Keratinocyte (primary cell): Measurements from ENCODE around the gene KRT7. TPM values are rescaled to one million over a fixed set of nuclear protein-coding genes. Genes with fewer than 3 reads are reported as not detected.

Experiments used
- DNase-seq: peaks from one replicate; pipeline ENCODE4 v3.0.0-alpha.2; 2011; ENCODE audit warnings: low read depth, missing footprints, low spot score
- FAIRE-seq: peaks from 2 replicates; lab custom pipeline; 2011; peaks lifted over from hg19 to GRCh38; lab: Jason Lieb, UNC
- H2AFZ ChIP-seq: 2 replicates; pipeline ENCODE4 v1.6.0; 2012; ENCODE audit warnings: low read length, control low read depth, inconsistent platforms; ENCODE audit not compliant: control insufficient read depth
- H3K27ac ChIP-seq: 2 replicates; pipeline ENCODE4 v1.5.1; 2011; ENCODE audit warnings: low read length; ENCODE audit not compliant: control insufficient read depth, insufficient read depth
- H3K27me3 ChIP-seq: 3 replicates; pipeline ENCODE4 v1.6.0; 2011; ENCODE audit warnings: low read length; ENCODE audit not compliant: control insufficient read depth, insufficient read depth; ENCODE audit errors: extremely low read depth
- H3K36me3 ChIP-seq, 2 experiments: 2 replicates in 1 of 2; 3 replicates in 1 of 2; pipeline ENCODE4 v1.5.1; 2011; ENCODE audit warnings: low read length in 2 of 2, mild to moderate bottlenecking in 1 of 2; ENCODE audit not compliant: control insufficient read depth in 2 of 2, insufficient read depth in 2 of 2; ENCODE audit errors: extremely low read depth in 1 of 2
- H3K4me1 ChIP-seq: 3 replicates; pipeline ENCODE4 v1.5.1; 2011; ENCODE audit warnings: low read length; ENCODE audit not compliant: control insufficient read depth, insufficient read depth; ENCODE audit errors: extremely low read depth
- H3K4me2 ChIP-seq: 3 replicates; pipeline ENCODE4 v1.6.0; 2011; ENCODE audit warnings: low read depth, low read length; ENCODE audit not compliant: control insufficient read depth, insufficient read depth; ENCODE audit errors: extremely low read depth
- H3K4me3 ChIP-seq, 3 experiments: fragments of 200-600 bp in 1 of 3; sonication (generic) in 1 of 3; 2 replicates in 2 of 3; 3 replicates in 1 of 3; pipeline ENCODE4 v1.5.1; 2011 to 2016; ENCODE audit warnings: low read length in 3 of 3, mild to moderate bottlenecking in 3 of 3, control low read depth in 2 of 3, inconsistent platforms in 1 of 3, low read depth in 1 of 3, mixed read lengths in 1 of 3, mixed run types in 1 of 3, moderate library complexity in 1 of 3; ENCODE audit not compliant: control insufficient read depth in 2 of 3, insufficient read depth in 2 of 3; ENCODE audit errors: extremely low read depth in 1 of 3
- H3K79me2 ChIP-seq: 2 replicates; pipeline ENCODE4 v1.6.0; 2012; ENCODE audit warnings: low read length; ENCODE audit not compliant: control insufficient read depth, insufficient read depth
- H3K9ac ChIP-seq: 3 replicates; pipeline ENCODE4 v1.6.0; 2011; ENCODE audit warnings: low read length; ENCODE audit not compliant: control insufficient read depth, insufficient read depth; ENCODE audit errors: extremely low read depth
- H3K9me1 ChIP-seq: 3 replicates; pipeline ENCODE4 v1.6.0; 2011; ENCODE audit warnings: low read length; ENCODE audit not compliant: control insufficient read depth, insufficient read depth; ENCODE audit errors: extremely low read depth
- H3K9me3 ChIP-seq: 2 replicates; pipeline ENCODE4 v1.5.1; 2012; ENCODE audit warnings: low read depth, low read length; ENCODE audit not compliant: control insufficient read depth
- H4K20me1 ChIP-seq: 3 replicates; pipeline ENCODE4 v1.6.0; 2011; ENCODE audit warnings: low read length; ENCODE audit not compliant: control insufficient read depth, insufficient read depth; ENCODE audit errors: extremely low read depth
- EZH2 ChIP-seq: IDR thresholded peaks from one replicate; pipeline ENCODE4 v1.6.1; 2012; ENCODE audit warnings: inconsistent platforms, mild to moderate bottlenecking, low read length, moderate library complexity
- dilution Hi-C: fragments of 300-500 bp; cut with MboI; formaldehyde crosslinking; loops from one replicate; pipeline ENCODE4 v1.7.0; 2020; ENCODE audit warnings: low sequenced_read_pairs; ENCODE audit not compliant: extremely low pct_ligation_motif_present
- polyA plus RNA-seq, 5 experiments: library from polyadenylated mRNA; depleted of rRNA in 3 of 5; stranded (reverse) in 3 of 5; stranded (forward) in 1 of 5; unstranded in 1 of 5; fragments of >200 nt; gene quantifications; 1 replicate in 1 of 5; 2 replicates in 3 of 5; 3 replicates in 1 of 5; pipeline versions ENCODE4 v1.2.1 to v1.2.3, GENCODE V29; 2011 to 2012; ENCODE audit warnings: missing spikeins in 2 of 5, low read depth in 1 of 5, low replicate concordance in 1 of 5
- TF ChIP-seq, protein P1 (sequence below), 3 experiments: IDR thresholded peaks in 1 of 3; conservative IDR thresholded peaks in 1 of 3; optimal IDR thresholded peaks in 1 of 3; 2 replicates in 2 of 3; 3 replicates in 1 of 3; pipeline versions ENCODE3 to v1.5.1; 2011; ENCODE audit warnings: low read length in 3 of 3, mild to moderate bottlenecking in 3 of 3, moderate library complexity in 2 of 3, control low read depth in 1 of 3, inconsistent platforms in 1 of 3; ENCODE audit not compliant: insufficient read depth in 2 of 3; ENCODE audit errors: extremely low read depth in 1 of 3

Gene KRT7
- polyA plus RNA-seq, 1 donor (not counting 4 experiments of a cell fraction or from before 2014, with no cell fraction given), result 112 TPM

DNA sequence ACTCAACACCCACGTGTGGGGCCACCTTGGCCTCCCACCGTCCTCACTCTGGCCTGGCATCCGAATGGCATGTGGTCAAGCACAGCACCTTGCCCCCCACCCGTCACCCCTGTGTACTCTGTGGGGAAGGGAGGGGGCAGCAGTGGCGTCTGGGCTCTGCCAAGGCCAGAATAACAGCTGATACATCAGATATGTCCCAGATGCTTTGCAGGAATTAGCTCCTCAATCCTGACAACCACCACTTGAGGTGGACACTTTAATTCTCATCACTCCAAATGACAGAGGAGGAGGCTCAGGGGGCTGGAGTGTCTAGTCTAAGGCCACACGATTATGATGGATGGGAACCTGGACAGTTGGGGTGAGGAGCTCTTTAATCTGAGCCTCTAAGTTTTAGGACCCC is 39.5 kb upstream of the KRT7 start:
- peaks cover 55% of the 10 kb centered on the region for H3K4me1 ChIP-seq
- no peaks in the 10 kb centered on the region for H3K79me2 ChIP-seq
- H3K9me3 ChIP-seq, result no peaks in the 10 kb centered on the region
- H3K9me1 ChIP-seq, result no peaks in the 10 kb centered on the region
- no peak for FAIRE-seq
- H3K4me3 ChIP-seq, result no peak overlapping the region
- dilution Hi-C loops, result no loop called here
- no peak overlapping the region for H2AFZ ChIP-seq
- no peak for TF ChIP-seq EZH2
- TF ChIP-seq, protein P1, sequence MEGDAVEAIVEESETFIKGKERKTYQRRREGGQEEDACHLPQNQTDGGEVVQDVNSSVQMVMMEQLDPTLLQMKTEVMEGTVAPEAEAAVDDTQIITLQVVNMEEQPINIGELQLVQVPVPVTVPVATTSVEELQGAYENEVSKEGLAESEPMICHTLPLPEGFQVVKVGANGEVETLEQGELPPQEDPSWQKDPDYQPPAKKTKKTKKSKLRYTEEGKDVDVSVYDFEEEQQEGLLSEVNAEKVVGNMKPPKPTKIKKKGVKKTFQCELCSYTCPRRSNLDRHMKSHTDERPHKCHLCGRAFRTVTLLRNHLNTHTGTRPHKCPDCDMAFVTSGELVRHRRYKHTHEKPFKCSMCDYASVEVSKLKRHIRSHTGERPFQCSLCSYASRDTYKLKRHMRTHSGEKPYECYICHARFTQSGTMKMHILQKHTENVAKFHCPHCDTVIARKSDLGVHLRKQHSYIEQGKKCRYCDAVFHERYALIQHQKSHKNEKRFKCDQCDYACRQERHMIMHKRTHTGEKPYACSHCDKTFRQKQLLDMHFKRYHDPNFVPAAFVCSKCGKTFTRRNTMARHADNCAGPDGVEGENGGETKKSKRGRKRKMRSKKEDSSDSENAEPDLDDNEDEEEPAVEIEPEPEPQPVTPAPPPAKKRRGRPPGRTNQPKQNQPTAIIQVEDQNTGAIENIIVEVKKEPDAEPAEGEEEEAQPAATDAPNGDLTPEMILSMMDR (optimal IDR thresholded peaks at IDR 0.05 in 1 of 3, IDR thresholded peaks at IDR 0.05 in 1 of 3, conservative IDR thresholded peaks at IDR 0.05 in 1 of 3; ENCODE audit: extremely low read depth in 1 of 3, insufficient read depth in 2 of 3, low read length in 3 of 3), result no peak
- no peak overlapping the region for H3K9ac ChIP-seq
- H3K36me3 ChIP-seq, result no peaks in the 10 kb centered on the region
- no peak for DNase-seq
- no peak overlapping the region for H3K27ac ChIP-seq
- no peak overlapping the region for H3K4me2 ChIP-seq
- no peaks in the 10 kb centered on the region for H3K27me3 ChIP-seq
- H4K20me1 ChIP-seq, result no peaks in the 10 kb centered on the region

DNA sequence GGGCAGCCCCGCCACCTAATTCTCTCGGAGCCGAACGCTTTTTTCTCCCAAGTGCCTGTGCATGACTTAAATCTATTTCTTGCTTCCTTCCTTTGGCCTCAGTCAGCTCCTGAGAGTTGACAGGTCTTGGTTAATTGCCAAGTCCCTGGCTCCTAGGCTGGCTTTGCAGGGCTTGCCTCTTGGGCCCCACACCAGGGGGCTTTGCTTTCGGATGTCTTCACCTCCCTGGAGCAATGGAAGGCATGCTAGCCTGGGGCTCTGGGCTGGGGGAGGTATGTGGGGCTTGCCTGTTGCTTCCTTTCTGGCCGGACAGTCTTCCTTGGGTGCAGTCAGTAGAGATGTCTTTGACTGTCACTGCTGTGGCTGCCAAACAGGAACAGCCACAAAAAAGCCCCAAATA is 39.1 kb upstream of the KRT7 start:
- Histone ChIP-seq H3K27me3 (no peaks in the 10 kb centered on the region), H2AFZ (no peak overlapping the region), H3K4me2 (no peak overlapping the region), H3K36me3 (no peaks in the 10 kb centered on the region), H3K4me1 (peaks cover 59% of the 10 kb centered on the region), H4K20me1 (no peaks in the 10 kb centered on the region), H3K9ac (no peak overlapping the region), H3K9me1 (no peaks in the 10 kb centered on the region), H3K79me2 (no peaks in the 10 kb centered on the region), H3K27ac (no peak overlapping the region), H3K4me3 (no peak overlapping the region), H3K9me3 (no peaks in the 10 kb centered on the region)
- dilution Hi-C loops, result no loop called here
- DNase-seq, result no peak
- no peak for FAIRE-seq
- TF ChIP-seq, protein P1 (optimal IDR thresholded peaks at IDR 0.05 in 1 of 3, IDR thresholded peaks at IDR 0.05 in 1 of 3, conservative IDR thresholded peaks at IDR 0.05 in 1 of 3; ENCODE audit: extremely low read depth in 1 of 3, insufficient read depth in 2 of 3, low read length in 3 of 3), result no peak
- TF ChIP-seq EZH2, result no peak
